ENCODE results near the gene CLDN19. TPM values are rescaled to one million over a fixed set of nuclear protein-coding genes. Genes with fewer than 3 reads are reported as not detected.

CLDN19 gene
- total and polyA plus RNA-seq, 12 donors, result 0.06 TPM; not detected in 11

- Histone ChIP-seq H3K27ac (no peak overlapping the region), H3K4me1 (peaks cover 2 to 25% (median 10%) of the 10 kb centered on the region in 9 donors), H3K36me3 (peaks cover 0 to 72% (median 41%) of the 10 kb centered on the region in 9 donors), H3K27me3 (no peaks in the 10 kb centered on the region), H3K9me3 (no peaks in the 10 kb centered on the region), H3K4me3 (no peak overlapping the region)
- intact Hi-C loops (cut with DNase I), result loop anchor here in 4 of 10 donors (10.0 kb wide), 1 partner anchor 151 kb away; no protein-coding TSS in a partner anchor
- whole genome bisulfite sequencing, 2 donors, result 48 to 68% methylated on average over 2 of the region's 2 CpGs
- DNase-seq (no peak), ATAC-seq (no peak)
- no peak for TF ChIP-seq CTCF (IDR thresholded peaks at IDR 0.05)
These were observed 33.4 kb upstream of the CLDN19 start for GRCh38 chr1:42773420-42773819.

- Histone ChIP-seq H3K36me3 (peaks cover 0 to 36% (median 12%) of the 10 kb centered on the region in 9 donors), H3K4me1 (peaks cover 6 to 43% (median 27%) of the 10 kb centered on the region in 9 donors), H3K4me3 (no peak overlapping the region), H3K27me3 (no peaks in the 10 kb centered on the region), H3K9me3 (no peaks in the 10 kb centered on the region), H3K27ac (no peak overlapping the region)
- no peak for TF ChIP-seq CTCF (IDR thresholded peaks at IDR 0.05)
- no peak for ATAC-seq
- DNase-seq, result no peak
- WGBS, 2 donors, result 81 to 89% methylated on average over 3 of the region's 3 CpGs
- intact Hi-C loops (cut with DNase I), result loop anchor here in 5 of 10 donors (10.0 kb wide), 1 partner anchor 155 kb away; no protein-coding TSS in a partner anchor
These were observed 29.8 kb upstream of the CLDN19 start for GRCh38 chr1:42769811-42770210.

GRCh38 chr1:42768172-42768571 lies 28.1 kb upstream of the CLDN19 start:
- no peak for TF ChIP-seq CTCF (IDR thresholded peaks at IDR 0.05)
- Histone ChIP-seq H3K27me3 (no peaks in the 10 kb centered on the region), H3K4me1 (peaks cover 7 to 52% (median 36%) of the 10 kb centered on the region in 9 donors), H3K4me3 (peak overlapping the region in 9 of 10 donors; percentile 73 to 99 (median 93)), H3K27ac (peak overlapping the region in 1 of 10 donors; percentile 98), H3K36me3 (peaks cover 0 to 20% (median 0%) of the 10 kb centered on the region in 9 donors), H3K9me3 (no peaks in the 10 kb centered on the region)
- DNase-seq, result no peak
- ATAC-seq, result no peak
- intact Hi-C loops (cut with DNase I), result loop anchor here in 1 of 10 donors (10.0 kb wide), 1 partner anchor 157 kb away; no protein-coding TSS in a partner anchor
- 75 to 79% methylated on average over 2 of the region's 2 CpGs for WGBS, 2 donors

GRCh38 chr1:42767510-42768000 lies 27.5 kb upstream of the CLDN19 start:
- Histone ChIP-seq H3K27me3 (no peaks in the 10 kb centered on the region), H3K27ac (peak overlapping the region; percentile 62 to 98 (median 94)), H3K4me1 (peaks cover 7 to 52% (median 36%) of the 10 kb centered on the region in 9 donors), H3K36me3 (peaks cover 0 to 18% (median under 1%) of the 10 kb centered on the region in 9 donors), H3K4me3 (peak overlapping the region; percentile 73 to 99 (median 93)), H3K9me3 (no peaks in the 10 kb centered on the region)
- ATAC-seq, result peak in 6 of 8 donors; percentile 4 to 67 (median 19)
- WGBS, 2 donors, result 2% methylated on average over 23 of the region's 23 CpGs
- intact Hi-C loops (cut with DNase I), result loop anchor here in 3 of 10 donors (1.0 to 10.0 kb wide), 4 partner anchors 49 to 157 kb away; partner anchors contain the start of genes ERMAP (in 2 of the 3), SVBP (in 2 of the 3) and ZNF691 (in 2 of the 3)
- TF ChIP-seq CTCF (IDR thresholded peaks at IDR 0.05), result no peak
- no peak for DNase-seq
